HepG2 (cell line): Measurements from ENCODE around the gene SDK1. TPM values are rescaled to one million over a fixed set of nuclear protein-coding genes. Genes with fewer than 3 reads are reported as not detected.

Source experiments
- ATAC-seq: fragments of 200-7000 bp; cut with Tn5 transposase; 3 replicates; pipeline ENCODE4 v1.9.1; 2020; ENCODE audit warnings: mild to moderate bottlenecking, moderate library complexity
- BruUV-seq: library from RNA; stranded (reverse); fragments of 400-500 nt; replicated peaks from 2 replicates; lab custom pipeline; 2021; lab: Mats Ljungman, UMichigan
- CTCF ChIA-PET: fragments of 300-600 bp; formaldehyde crosslinking; extraction: SDS; loops from one replicate; lab custom pipeline; 2021; ENCODE audit warnings: low total read pairs, inconsistent platforms, low intra/inter-chr PET ratio; lab: Yijun Ruan, JAX
- POLR2A ChIA-PET: fragments of 350-600 bp; sonication (Branson Sonifier 250); formaldehyde crosslinking; loops from one replicate; lab custom pipeline; 2020; ENCODE audit warnings: antibody characterized with exemption, inconsistent platforms; lab: Yijun Ruan, JAX
- DNase-seq: peaks from one replicate; pipeline ENCODE4 v3.0.0-alpha.2; 2015; ENCODE audit warnings: low spot score
- FAIRE-seq: peaks from 3 replicates; lab custom pipeline; 2011; peaks lifted over from hg19 to GRCh38; lab: Jason Lieb, UNC
- H2AFZ ChIP-seq: one replicate; pipeline ENCODE4 v1.6.1; 2011; ENCODE audit warnings: low read length, inconsistent platforms
- H3K27ac ChIP-seq: fragments of 300-600 bp; 3 replicates; pipeline ENCODE4 v1.8.0; 2011; ENCODE audit warnings: mixed run types, mild to moderate bottlenecking, mixed read lengths, low read length, inconsistent platforms; ENCODE audit not compliant: insufficient read depth; ENCODE audit errors: extremely low read length
- H3K27me3 ChIP-seq, 2 experiments: fragments of 200-600 bp in 1 of 2; 2 replicates in 1 of 2; 3 replicates in 1 of 2; pipeline versions ENCODE4 v1.6.0 to v1.8.0; 2011; ENCODE audit warnings: low read length in 2 of 2, mild to moderate bottlenecking in 2 of 2, moderate library complexity in 2 of 2, inconsistent platforms in 1 of 2; ENCODE audit not compliant: insufficient read depth in 2 of 2, control insufficient read depth in 1 of 2
- H3K36me3 ChIP-seq, 2 experiments: fragments of 200-600 bp in 1 of 2; replicated peaks in 1 of 2; 2 replicates in 1 of 2; 3 replicates in 1 of 2; pipeline versions ENCODE4 v1.5.1 to v1.8.0; 2011; ENCODE audit warnings: low read length in 2 of 2, inconsistent platforms in 1 of 2; ENCODE audit not compliant: insufficient read depth in 2 of 2, control insufficient read depth in 1 of 2
- H3K4me1 ChIP-seq: 2 replicates; pipeline ENCODE4 v1.5.1; 2012; ENCODE audit warnings: low read length, inconsistent platforms; ENCODE audit not compliant: insufficient read depth
- H3K4me2 ChIP-seq: 2 replicates; pipeline ENCODE4 v1.6.0; 2011; ENCODE audit warnings: low read depth, low read length, inconsistent platforms
- H3K4me3 ChIP-seq, 3 experiments: fragments of 200-600 bp in 1 of 3; sonication (generic), shearing (Covaris generic) in 1 of 3; replicated peaks in 1 of 3; 2 replicates each; pipeline ENCODE4 v1.5.1; 2011 to 2016; ENCODE audit warnings: low read length in 3 of 3, inconsistent platforms in 2 of 3, low read depth in 2 of 3, mild to moderate bottlenecking in 2 of 3, control low read depth in 1 of 3, mixed read lengths in 1 of 3; ENCODE audit not compliant: insufficient read depth in 1 of 3
- H3K79me2 ChIP-seq: one replicate; pipeline ENCODE4 v1.6.1; 2011; ENCODE audit warnings: low read length, inconsistent platforms; ENCODE audit not compliant: insufficient read depth
- H3K9ac ChIP-seq: 2 replicates; pipeline ENCODE4 v1.6.0; 2011; ENCODE audit warnings: mild to moderate bottlenecking, low read depth, low read length, inconsistent platforms; ENCODE audit not compliant: insufficient read depth
- H3K9me3 ChIP-seq: 2 replicates; pipeline ENCODE4 v1.5.1; 2012; ENCODE audit warnings: mild to moderate bottlenecking, low read length
- H4K20me1 ChIP-seq: 2 replicates; pipeline ENCODE4 v1.6.0; 2011; ENCODE audit warnings: inconsistent platforms, mild to moderate bottlenecking, low read length, moderate library complexity; ENCODE audit not compliant: insufficient read depth
- AHR ChIP-seq: IDR thresholded peaks from 2 replicates; pipeline ENCODE4 v1.6.1; 2018; ENCODE audit warnings: missing genetic modification reagents, missing compliant biosample characterization
- WGBS: methylation state at CpG from one replicate; pipeline ENCODE4 v1.1.6; 2017; ENCODE audit warnings: low lambda C conversion rate; 5-methylcytosine and 5-hydroxymethylcytosine counted together
- in situ Hi-C: cut with HindIII; loops from 2 replicates; pipeline ENCODE4 v1.10.0; 2017; ENCODE audit warnings: low pct_unique_long_range_greater_than_20kb; ENCODE audit not compliant: extremely low pct_ligation_motif_present
- intact Hi-C: fragments of 100-400 bp; cut with micrococcal nuclease; formaldehyde crosslinking; loops from one replicate; pipeline ENCODE4 v1.10.0; 2022; ENCODE audit not compliant: unreplicated experiment
- polyA plus RNA-seq, 8 experiments: library from polyadenylated mRNA; depleted of rRNA in 3 of 8; stranded (reverse) in 7 of 8; unstranded in 1 of 8; fragments of >200 nt; fragmentation: Illumina TruSeq in 4 of 8; extraction: Trizol in 4 of 8; gene quantifications; 2 replicates each; pipeline versions ENCODE4 v1.2.1 to v1.2.3, GENCODE V29; 2011 to 2016; ENCODE audit warnings: low read depth in 4 of 8, missing spikeins in 1 of 8, mixed read lengths in 1 of 8; ENCODE audit not compliant: insufficient read depth in 1 of 8
- total RNA-seq, 5 experiments: library from RNA; depleted of rRNA; stranded (reverse); fragments of >200 nt; fragmentation: Illumina TruSeq; extraction: Trizol; gene quantifications; 2 replicates each; pipeline ENCODE4 v1.2.3, GENCODE V29; 2016; ENCODE audit warnings: low read depth in 1 of 5
- TF ChIP-seq, protein P1 (sequence below): fragments of 450-650 bp; IDR thresholded peaks from 2 replicates; pipeline ENCODE4 v1.6.1; 2017; ENCODE audit warnings: mild to moderate bottlenecking
- TF ChIP-seq, protein P2 (sequence below): sonication (generic); formaldehyde crosslinking; IDR thresholded peaks from 2 replicates; pipeline ENCODE4 v1.5.1; 2020; ENCODE audit warnings: missing genetic modification reagents, mild to moderate bottlenecking, borderline replicate concordance
- TF ChIP-seq, protein P3 (sequence below), 2 experiments: fragments of 450-650 bp in 1 of 2; sonication (generic) in 1 of 2; formaldehyde crosslinking; IDR thresholded peaks; 2 replicates each; pipeline versions ENCODE4 v1.5.0 to v1.8.0; 2020 to 2022; ENCODE audit warnings: mild to moderate bottlenecking in 1 of 2, missing genetic modification reagents in 1 of 2
- TF ChIP-seq, protein P4 (sequence below): sonication (generic); formaldehyde crosslinking; IDR thresholded peaks from 2 replicates; pipeline ENCODE4 v1.5.0; 2020; ENCODE audit warnings: mild to moderate bottlenecking, missing genetic modification reagents, moderate library complexity
- TF ChIP-seq, protein P5 (sequence below): sonication (generic); formaldehyde crosslinking; IDR thresholded peaks from 2 replicates; pipeline ENCODE4 v1.4.0; 2020; ENCODE audit warnings: missing genetic modification reagents, low read depth, mild to moderate bottlenecking, borderline replicate concordance

SDK1 gene
- total and polyA plus RNA-seq, 2 of the 13 experiments (the other 11 are each of a cell fraction or from before 2014, with no cell fraction given), result 0.35 to 2.4 TPM

DNA sequence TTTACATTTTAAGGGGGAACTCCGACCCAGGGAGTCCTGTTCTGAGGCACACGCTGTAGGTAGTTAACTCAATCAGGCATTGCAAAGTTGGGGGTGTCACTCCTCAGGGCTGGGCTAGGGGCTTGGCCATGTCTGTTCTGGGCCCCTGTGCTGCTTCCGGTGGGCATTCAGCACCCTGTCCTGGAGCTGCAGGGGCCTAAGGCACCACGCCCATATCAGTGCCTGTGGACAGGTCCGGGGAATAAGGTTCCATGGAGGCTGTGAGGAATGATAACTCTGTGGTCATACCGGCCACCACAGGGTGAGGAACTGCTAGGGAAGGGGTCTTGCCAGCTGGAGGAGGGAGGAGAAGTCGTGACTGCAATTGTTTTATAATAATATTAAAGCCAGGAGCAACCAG, 842.0 kb downstream of the SDK1 start:
- FAIRE-seq, result no peak

DNA sequence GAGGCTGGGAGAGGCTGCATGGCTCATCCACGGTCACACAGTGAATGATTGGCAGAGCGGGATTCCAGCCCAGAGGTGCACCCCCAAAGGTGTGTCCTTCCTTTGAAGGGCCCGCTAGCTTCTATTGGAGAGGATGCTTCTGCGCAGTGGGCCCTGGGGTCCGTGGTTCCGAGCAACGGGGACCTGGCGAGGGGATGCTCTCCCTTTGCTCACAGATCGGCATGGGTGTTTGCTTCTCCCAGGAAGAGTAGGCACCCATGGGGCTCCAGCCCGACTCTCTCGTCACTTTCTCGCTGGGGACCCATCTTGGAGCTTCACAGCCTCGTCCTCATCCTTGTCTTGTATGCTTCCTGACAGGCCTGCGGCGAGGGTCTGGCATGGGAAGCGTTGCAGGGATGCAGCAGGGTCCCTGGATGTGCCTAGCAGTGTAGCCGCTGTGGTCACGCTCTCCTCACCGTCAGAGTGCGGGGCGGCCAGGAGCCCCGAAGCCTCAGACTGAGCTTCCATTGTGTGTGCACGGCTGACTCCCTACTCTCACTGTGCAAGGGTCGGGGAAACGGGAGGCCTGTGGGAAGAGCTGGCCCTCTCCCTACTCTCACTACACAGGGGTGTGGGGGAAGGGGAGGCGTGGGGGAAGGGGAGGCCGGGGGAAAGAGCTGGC, 842.6 kb downstream of the SDK1 start:
- POLR2A ChIA-PET, result no interaction called here
- intact Hi-C loops, result no loop called here

More for the DNA sequence above, 842.0 kb downstream of the SDK1 start:
- BruUV-seq, result no TSS peak
- Histone ChIP-seq H3K4me2 (no peak overlapping the region), H3K4me3 (no peak overlapping the region), H3K9me3 (no peaks in the 10 kb centered on the region), H3K27ac (no peak overlapping the region), H3K27me3 (no peaks in the 10 kb centered on the region)
- WGBS, result 80% methylated on average over 4 of the region's 7 CpGs
- no peak for ATAC-seq
- TF ChIP-seq, protein P1, sequence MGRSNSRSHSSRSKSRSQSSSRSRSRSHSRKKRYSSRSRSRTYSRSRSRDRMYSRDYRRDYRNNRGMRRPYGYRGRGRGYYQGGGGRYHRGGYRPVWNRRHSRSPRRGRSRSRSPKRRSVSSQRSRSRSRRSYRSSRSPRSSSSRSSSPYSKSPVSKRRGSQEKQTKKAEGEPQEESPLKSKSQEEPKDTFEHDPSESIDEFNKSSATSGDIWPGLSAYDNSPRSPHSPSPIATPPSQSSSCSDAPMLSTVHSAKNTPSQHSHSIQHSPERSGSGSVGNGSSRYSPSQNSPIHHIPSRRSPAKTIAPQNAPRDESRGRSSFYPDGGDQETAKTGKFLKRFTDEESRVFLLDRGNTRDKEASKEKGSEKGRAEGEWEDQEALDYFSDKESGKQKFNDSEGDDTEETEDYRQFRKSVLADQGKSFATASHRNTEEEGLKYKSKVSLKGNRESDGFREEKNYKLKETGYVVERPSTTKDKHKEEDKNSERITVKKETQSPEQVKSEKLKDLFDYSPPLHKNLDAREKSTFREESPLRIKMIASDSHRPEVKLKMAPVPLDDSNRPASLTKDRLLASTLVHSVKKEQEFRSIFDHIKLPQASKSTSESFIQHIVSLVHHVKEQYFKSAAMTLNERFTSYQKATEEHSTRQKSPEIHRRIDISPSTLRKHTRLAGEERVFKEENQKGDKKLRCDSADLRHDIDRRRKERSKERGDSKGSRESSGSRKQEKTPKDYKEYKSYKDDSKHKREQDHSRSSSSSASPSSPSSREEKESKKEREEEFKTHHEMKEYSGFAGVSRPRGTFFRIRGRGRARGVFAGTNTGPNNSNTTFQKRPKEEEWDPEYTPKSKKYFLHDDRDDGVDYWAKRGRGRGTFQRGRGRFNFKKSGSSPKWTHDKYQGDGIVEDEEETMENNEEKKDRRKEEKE, result no peak
- TF ChIP-seq, all 625 proteins: peak for 0
- H3K9ac ChIP-seq, result no peak overlapping the region
- ChIA-PET CTCF (no interaction called here), POLR2A (no interaction called here)
- no peak overlapping the region for H2AFZ ChIP-seq
- in situ Hi-C loops, result no loop called here
- no peaks in the 10 kb centered on the region for H3K36me3 ChIP-seq
- no peaks in the 10 kb centered on the region for H4K20me1 ChIP-seq
- H3K4me1 ChIP-seq, result no peaks in the 10 kb centered on the region
- H3K79me2 ChIP-seq, result no peaks in the 10 kb centered on the region
- intact Hi-C loops, result no loop called here
- DNase-seq, result no peak

More for the DNA sequence above, 842.6 kb downstream of the SDK1 start:
- TF ChIP-seq, protein P2, sequence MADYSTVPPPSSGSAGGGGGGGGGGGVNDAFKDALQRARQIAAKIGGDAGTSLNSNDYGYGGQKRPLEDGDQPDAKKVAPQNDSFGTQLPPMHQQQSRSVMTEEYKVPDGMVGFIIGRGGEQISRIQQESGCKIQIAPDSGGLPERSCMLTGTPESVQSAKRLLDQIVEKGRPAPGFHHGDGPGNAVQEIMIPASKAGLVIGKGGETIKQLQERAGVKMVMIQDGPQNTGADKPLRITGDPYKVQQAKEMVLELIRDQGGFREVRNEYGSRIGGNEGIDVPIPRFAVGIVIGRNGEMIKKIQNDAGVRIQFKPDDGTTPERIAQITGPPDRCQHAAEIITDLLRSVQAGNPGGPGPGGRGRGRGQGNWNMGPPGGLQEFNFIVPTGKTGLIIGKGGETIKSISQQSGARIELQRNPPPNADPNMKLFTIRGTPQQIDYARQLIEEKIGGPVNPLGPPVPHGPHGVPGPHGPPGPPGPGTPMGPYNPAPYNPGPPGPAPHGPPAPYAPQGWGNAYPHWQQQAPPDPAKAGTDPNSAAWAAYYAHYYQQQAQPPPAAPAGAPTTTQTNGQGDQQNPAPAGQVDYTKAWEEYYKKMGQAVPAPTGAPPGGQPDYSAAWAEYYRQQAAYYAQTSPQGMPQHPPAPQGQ (CRISPR knock-in tag), result no peak
- TF ChIP-seq, protein P3, sequence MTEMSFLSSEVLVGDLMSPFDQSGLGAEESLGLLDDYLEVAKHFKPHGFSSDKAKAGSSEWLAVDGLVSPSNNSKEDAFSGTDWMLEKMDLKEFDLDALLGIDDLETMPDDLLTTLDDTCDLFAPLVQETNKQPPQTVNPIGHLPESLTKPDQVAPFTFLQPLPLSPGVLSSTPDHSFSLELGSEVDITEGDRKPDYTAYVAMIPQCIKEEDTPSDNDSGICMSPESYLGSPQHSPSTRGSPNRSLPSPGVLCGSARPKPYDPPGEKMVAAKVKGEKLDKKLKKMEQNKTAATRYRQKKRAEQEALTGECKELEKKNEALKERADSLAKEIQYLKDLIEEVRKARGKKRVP (CRISPR knock-in tag; IDR thresholded peaks at IDR 0.05), result no peak
- TF ChIP-seq, protein P4, sequence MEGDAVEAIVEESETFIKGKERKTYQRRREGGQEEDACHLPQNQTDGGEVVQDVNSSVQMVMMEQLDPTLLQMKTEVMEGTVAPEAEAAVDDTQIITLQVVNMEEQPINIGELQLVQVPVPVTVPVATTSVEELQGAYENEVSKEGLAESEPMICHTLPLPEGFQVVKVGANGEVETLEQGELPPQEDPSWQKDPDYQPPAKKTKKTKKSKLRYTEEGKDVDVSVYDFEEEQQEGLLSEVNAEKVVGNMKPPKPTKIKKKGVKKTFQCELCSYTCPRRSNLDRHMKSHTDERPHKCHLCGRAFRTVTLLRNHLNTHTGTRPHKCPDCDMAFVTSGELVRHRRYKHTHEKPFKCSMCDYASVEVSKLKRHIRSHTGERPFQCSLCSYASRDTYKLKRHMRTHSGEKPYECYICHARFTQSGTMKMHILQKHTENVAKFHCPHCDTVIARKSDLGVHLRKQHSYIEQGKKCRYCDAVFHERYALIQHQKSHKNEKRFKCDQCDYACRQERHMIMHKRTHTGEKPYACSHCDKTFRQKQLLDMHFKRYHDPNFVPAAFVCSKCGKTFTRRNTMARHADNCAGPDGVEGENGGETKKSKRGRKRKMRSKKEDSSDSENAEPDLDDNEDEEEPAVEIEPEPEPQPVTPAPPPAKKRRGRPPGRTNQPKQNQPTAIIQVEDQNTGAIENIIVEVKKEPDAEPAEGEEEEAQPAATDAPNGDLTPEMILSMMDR (CRISPR knock-in tag), result no peak
- TF ChIP-seq, protein P5, sequence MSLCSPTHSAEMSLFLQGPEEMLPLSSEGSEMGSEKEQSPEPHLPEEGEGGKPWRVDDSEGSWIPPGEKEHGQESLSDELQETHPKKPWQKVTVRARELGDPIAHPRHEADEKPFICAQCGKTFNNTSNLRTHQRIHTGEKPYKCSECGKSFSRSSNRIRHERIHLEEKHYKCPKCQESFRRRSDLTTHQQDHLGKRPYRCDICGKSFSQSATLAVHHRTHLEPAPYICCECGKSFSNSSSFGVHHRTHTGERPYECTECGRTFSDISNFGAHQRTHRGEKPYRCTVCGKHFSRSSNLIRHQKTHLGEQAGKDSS (CRISPR knock-in tag), result no peak
- no peak for TF ChIP-seq AHR (CRISPR knock-in tag)
- Histone ChIP-seq H4K20me1 (no peaks in the 10 kb centered on the region), H3K27ac (no peak overlapping the region), H3K27me3 (no peaks in the 10 kb centered on the region), H3K4me2 (no peak overlapping the region), H3K79me2 (no peaks in the 10 kb centered on the region), H3K9ac (no peak overlapping the region), H3K4me1 (no peaks in the 10 kb centered on the region), H3K9me3 (no peaks in the 10 kb centered on the region), H3K4me3 (no peak overlapping the region), H2AFZ (no peak overlapping the region), H3K36me3 (no peaks in the 10 kb centered on the region)
- in situ Hi-C loops, result no loop called here
- CTCF ChIA-PET, result no interaction called here
- BruUV-seq, result no TSS peak
- 78% methylated on average over 18 of the region's 27 CpGs for WGBS
- no peak; the same call in 2 of the 3 replicates for ATAC-seq
- FAIRE-seq, result no peak
- no peak for DNase-seq
